Retinal pigment epithelial cell (primary cell): Measurements from ENCODE around the gene B3GNT4.
A peak's percentile ranks its signal among the peaks of the same experiment; 100 is the strongest.

Source experiments
- DNase-seq: peaks from one replicate; pipeline ENCODE4 v3.0.0-alpha.2; 2010; ENCODE audit warnings: low read depth
- H3K4me3 ChIP-seq: 2 replicates; pipeline ENCODE4 v1.5.1; 2011; ENCODE audit warnings: mild to moderate bottlenecking, low read length, control low read depth, moderate library complexity
- CTCF ChIP-seq: conservative IDR thresholded peaks from 2 replicates; pipeline ENCODE4 v1.5.1; 2011; ENCODE audit warnings: low read depth, low read length, control low read depth, inconsistent platforms

Gene B3GNT4

GRCh38 chr12:122216445-122216844, 12.9 kb downstream of the B3GNT4 start:
- no peak for TF ChIP-seq CTCF
- no peak for DNase-seq

DNA sequence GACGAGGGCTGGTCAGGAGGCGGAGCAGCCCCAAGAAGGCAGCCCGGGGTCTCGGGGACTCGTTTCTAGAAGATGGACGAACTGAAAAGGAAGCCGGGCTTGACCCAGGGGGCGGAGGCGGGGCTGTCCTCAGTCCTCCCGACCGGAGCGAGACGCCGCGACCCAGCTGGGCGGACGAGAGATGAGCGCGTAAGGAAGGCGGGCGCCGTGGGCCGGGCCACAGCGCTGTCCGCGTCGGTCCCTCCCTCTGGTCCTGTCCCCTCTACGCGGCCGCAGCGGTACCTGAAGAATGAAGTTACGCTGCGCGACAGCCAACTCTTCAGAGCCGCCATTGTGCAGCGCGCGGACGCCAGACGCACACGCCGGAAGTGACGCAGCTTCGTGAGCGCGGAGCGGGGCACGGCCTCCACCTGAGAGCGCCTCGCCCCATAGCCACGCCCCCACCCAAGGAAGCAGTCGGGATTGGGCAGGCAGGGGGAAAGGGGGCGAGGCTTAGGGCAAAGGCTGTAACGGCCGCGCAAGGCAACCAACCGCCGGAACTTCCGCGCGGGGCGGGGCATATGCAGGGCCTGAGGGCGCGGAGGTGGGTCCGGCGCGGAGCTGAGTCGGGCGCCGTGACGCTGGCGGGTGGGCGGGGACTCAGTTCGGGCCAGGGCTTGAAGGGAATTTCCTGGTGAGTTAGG, 22.3 kb downstream of the B3GNT4 start, which contains the start of gene DIABLO:
DIABLO (minus strand) TSS at position 370 of the 683 bp plus-strand sequence; CDS start at position 332, 38 bp downstream.
- DNase-seq: peak; percentile 95
- H3K4me3 ChIP-seq: peak within 1 kb of the TSS; percentile 96
- no peak for TF ChIP-seq CTCF

More at GRCh38 chr12:122216445-122216844, 12.9 kb downstream of the B3GNT4 start:
- H3K4me3 ChIP-seq: no peak overlapping the region

DNA sequence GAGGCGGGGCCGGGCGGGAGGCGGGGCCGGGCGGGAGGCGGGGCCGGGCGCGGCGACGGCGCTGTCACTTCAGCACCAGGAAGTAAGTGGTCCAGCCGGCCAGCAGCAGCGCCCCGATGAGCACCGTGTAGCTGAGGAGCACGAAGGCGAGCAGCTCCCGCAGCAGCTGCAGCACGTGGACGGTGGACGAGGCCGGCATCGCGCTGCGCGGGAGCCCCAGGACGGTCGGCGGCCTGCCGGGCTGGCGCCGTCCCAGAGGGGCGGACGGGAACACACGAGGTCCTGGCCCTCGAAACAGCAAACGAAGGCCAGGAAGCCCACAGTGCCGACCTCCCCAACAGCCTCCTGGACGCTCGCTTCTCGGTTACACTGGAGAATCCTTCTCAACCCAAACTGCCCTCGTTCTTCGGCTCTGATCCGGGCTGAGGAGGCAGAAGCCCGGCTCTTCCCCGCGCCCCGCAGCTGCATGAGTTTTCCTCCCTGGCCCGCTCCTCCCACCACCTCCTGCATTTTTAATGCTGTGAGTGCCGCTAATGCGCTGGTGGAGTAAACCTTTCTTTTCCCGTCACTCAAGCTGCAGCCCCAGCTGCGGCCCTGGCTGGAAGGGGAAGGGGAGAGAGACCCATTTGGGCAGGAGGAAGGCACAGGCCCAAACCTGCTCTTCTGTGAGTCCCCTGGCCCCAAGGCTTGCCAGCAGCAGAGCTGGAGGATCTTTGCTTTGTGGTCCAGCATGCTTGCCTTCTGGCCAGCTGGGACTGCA, 23.0 kb downstream of the B3GNT4 start:
- no peak for TF ChIP-seq CTCF
- peak overlapping the region; percentile 26 for H3K4me3 ChIP-seq
- no peak for DNase-seq

- no peak for TF ChIP-seq CTCF
- DNase-seq: no peak
- no peak overlapping the region for H3K4me3 ChIP-seq
Measured at GRCh38 chr12:122227341-122227740, 23.8 kb downstream of the B3GNT4 start.

- TF ChIP-seq CTCF: no peak
- H3K4me3 ChIP-seq: no peak overlapping the region
- DNase-seq: no peak
Measured at GRCh38 chr12:122228092-122228491, 24.6 kb downstream of the B3GNT4 start.

GRCh38 chr12:122230798-122231197, 27.3 kb downstream of the B3GNT4 start:
- no peak for TF ChIP-seq CTCF
- no peak for DNase-seq
- H3K4me3 ChIP-seq: no peak overlapping the region
